NT2/D1 (cell line): ENCODE measurements around the gene R3HCC1L.

Experiments
- YY1 ChIP-seq: IDR thresholded peaks from 2 replicates; pipeline ENCODE4 v1.6.1; 2011; ENCODE audit not compliant: insufficient read length, insufficient read depth
- ZNF274 ChIP-seq: IDR thresholded peaks from 2 replicates; pipeline ENCODE4 v1.6.1; 2011; ENCODE audit warnings: mild to moderate bottlenecking, low read depth, low read length

GRCh38 chr10:98100476-98100875, 34.0 kb upstream of the R3HCC1L start:
- TF ChIP-seq ZNF274 (no peak), YY1 (no peak)
